Body of pancreas (tissue), 4 donors: ENCODE measurements around the gene SLC2A8. TPM values are rescaled to one million over a fixed set of nuclear protein-coding genes. Genes with fewer than 3 reads are reported as not detected.
A peak's percentile ranks its signal among the peaks of the same experiment; 100 is the strongest.

Source experiments
- ATAC-seq: fragments of 150-250 bp; one replicate; pipeline ENCODE4 v1.9.1; 2016
- DNase-seq, 4 donors: peaks; one replicate each; pipeline ENCODE4 v3.0.0-alpha.2; 2019
- H3K27ac ChIP-seq, 4 donors: fragments of 200-600 bp; sonication (generic); 1 replicate in 3 of 4; 2 replicates in 1 of 4; pipeline versions ENCODE4 v1.5.1 to v1.6.1; 2016 to 2019; ENCODE audit warnings: mild to moderate bottlenecking in 1 of 4, mixed read lengths in 1 of 4, moderate library complexity in 1 of 4
- H3K27me3 ChIP-seq, 2 donors: fragments of 200-600 bp; sonication (generic); one replicate each; pipeline ENCODE4 v1.6.0; 2016; ENCODE audit warnings: mild to moderate bottlenecking in 1 of 2
- H3K36me3 ChIP-seq, 2 donors: fragments of 200-600 bp; sonication (generic); replicated peaks in 1 of 2; 2 replicates each; pipeline ENCODE4 v1.5.1; 2016; ENCODE audit warnings: low read depth in 2 of 2; ENCODE audit not compliant: insufficient read depth in 1 of 2
- H3K4me1 ChIP-seq: fragments of 200-600 bp; sonication (generic); one replicate; pipeline ENCODE4 v1.6.0; 2016
- H3K4me3 ChIP-seq, 2 donors: fragments of 200-600 bp; sonication (generic); 1 replicate in 1 of 2; 2 replicates in 1 of 2; pipeline ENCODE4 v1.5.1; 2016 to 2019
- H3K9me3 ChIP-seq, 3 donors: fragments of 200-600 bp; sonication (generic); 1 replicate in 2 of 3; 2 replicates in 1 of 3; pipeline ENCODE4 v1.5.1; 2016
- POLR2A ChIP-seq, 3 donors: fragments of 450-650 bp; IDR thresholded peaks; one replicate each; pipeline ENCODE4 v1.6.1; 2016; ENCODE audit warnings: antibody characterized with exemption in 3 of 3, mild to moderate bottlenecking in 2 of 3
- WGBS, 2 donors: methylation state at CpG; one replicate each; pipeline ENCODE4 v1.1.5; 2017; 5-methylcytosine and 5-hydroxymethylcytosine counted together
- intact Hi-C: fragments of 100-400 bp; cut with DNase I; formaldehyde crosslinking; loops from one replicate; pipeline ENCODE4 v1.15.1; 2023
- total RNA-seq, 2 donors: library from RNA; depleted of rRNA; stranded (reverse); fragments of >200 nt; gene quantifications; one replicate each; pipeline ENCODE4 v1.1.0, GENCODE V29; 2016
- TF ChIP-seq, protein P1 (sequence below), 7 experiments: fragments of 450-650 bp in 4 of 7; fragments of 200-600 bp in 3 of 7; sonication (generic) in 3 of 7; IDR thresholded peaks; one replicate each; pipeline ENCODE4 v1.5.1; 2016 to 2019; ENCODE audit warnings: antibody characterized with exemption in 7 of 7

SLC2A8 gene
- total RNA-seq, 2 donors from 2014 or later = 10.9 to 18.2 TPM

- H3K4me1 ChIP-seq = peaks cover 19% of the 10 kb centered on the region
- intact Hi-C loops = no loop called here
- ATAC-seq (no peak), DNase-seq (no peak)
- no peak overlapping the region for H3K4me3 ChIP-seq
- no peaks in the 10 kb centered on the region for H3K27me3 ChIP-seq
- H3K27ac ChIP-seq = peak overlapping the region in 2 of 4 donors; percentile 87 to 91
- no peaks in the 10 kb centered on the region for H3K9me3 ChIP-seq
- WGBS, 2 donors = 33 to 41% methylated on average over 3 to 5 of the region's 5 CpGs
- TF ChIP-seq, protein P1, sequence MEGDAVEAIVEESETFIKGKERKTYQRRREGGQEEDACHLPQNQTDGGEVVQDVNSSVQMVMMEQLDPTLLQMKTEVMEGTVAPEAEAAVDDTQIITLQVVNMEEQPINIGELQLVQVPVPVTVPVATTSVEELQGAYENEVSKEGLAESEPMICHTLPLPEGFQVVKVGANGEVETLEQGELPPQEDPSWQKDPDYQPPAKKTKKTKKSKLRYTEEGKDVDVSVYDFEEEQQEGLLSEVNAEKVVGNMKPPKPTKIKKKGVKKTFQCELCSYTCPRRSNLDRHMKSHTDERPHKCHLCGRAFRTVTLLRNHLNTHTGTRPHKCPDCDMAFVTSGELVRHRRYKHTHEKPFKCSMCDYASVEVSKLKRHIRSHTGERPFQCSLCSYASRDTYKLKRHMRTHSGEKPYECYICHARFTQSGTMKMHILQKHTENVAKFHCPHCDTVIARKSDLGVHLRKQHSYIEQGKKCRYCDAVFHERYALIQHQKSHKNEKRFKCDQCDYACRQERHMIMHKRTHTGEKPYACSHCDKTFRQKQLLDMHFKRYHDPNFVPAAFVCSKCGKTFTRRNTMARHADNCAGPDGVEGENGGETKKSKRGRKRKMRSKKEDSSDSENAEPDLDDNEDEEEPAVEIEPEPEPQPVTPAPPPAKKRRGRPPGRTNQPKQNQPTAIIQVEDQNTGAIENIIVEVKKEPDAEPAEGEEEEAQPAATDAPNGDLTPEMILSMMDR (IDR thresholded peaks at IDR 0.05) = no peak
- no peak for TF ChIP-seq POLR2A (IDR thresholded peaks at IDR 0.05)
- H3K36me3 ChIP-seq = no peaks in the 10 kb centered on the region
These were observed 1.3 kb downstream of the SLC2A8 start for GRCh38 chr9:127398275-127398647.

DNA sequence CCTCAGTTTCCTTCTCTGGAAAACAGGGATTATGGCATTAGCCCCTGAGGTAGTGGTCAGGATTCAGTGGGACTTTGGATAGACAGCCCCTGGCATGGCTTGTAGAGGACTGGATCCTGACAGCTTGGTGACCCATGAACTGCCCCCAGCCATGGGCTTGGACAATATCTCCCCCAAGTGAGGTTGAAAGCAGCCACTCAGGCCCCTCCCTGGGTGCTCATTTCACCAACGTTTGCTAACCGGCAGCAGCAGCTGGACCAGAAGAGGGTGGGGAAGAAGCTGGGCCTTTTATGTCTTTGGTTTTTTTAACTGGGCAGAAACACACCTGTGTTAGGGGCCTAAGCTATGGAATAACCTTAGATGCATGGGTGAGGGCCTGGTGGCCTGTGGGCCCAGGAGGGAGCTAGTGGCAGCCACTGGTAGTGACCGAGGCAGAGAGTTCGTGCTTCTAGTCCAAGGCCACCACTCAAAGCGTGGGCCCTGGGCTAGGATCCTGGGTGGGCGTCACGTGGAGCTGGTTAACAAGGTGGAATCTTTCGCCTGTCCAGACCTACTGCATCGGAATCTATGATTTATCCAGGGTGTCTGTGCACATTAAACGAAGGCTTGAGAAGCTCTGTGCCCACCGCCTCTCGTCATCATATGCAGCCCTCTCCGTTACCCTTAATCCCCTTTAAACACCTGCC, 1.9 kb downstream of the SLC2A8 start:
- TF ChIP-seq, protein P1 (IDR thresholded peaks at IDR 0.05) = no peak
- TF ChIP-seq POLR2A (IDR thresholded peaks at IDR 0.05) = no peak
- no peaks in the 10 kb centered on the region for H3K36me3 ChIP-seq
- intact Hi-C loops = no loop called here
- H3K27me3 ChIP-seq = no peaks in the 10 kb centered on the region
- no peaks in the 10 kb centered on the region for H3K9me3 ChIP-seq
- DNase-seq = no peak
- ATAC-seq = no peak
- H3K27ac ChIP-seq = no peak overlapping the region
- peaks cover 19% of the 10 kb centered on the region for H3K4me1 ChIP-seq
- WGBS, 2 donors = 82 to 91% methylated on average over 7 to 13 of the region's 13 CpGs
- no peak overlapping the region for H3K4me3 ChIP-seq

DNA sequence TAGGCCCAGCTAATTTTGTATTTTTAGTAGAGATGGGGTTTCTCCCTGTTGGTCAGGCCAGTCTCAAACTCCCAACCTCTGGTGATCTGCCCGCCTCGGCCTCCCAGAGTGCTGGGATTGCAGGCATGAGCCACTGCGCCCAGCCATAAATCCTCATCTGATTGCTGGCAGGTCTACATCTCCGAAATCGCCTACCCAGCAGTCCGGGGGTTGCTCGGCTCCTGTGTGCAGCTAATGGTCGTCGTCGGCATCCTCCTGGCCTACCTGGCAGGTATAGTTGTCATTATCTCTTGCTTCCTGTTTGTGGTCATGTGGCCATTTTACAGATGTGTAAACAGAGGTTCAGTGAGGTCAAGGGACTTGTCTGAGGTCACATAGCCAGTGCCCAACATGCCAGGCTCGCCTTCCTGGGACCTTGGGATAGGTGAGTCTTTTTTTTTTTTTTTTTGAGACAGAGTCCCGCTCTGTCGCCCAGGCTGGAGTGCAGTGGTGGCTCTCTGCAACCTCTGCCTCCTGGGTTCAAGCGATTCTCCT, 2.8 kb downstream of the SLC2A8 start:
- 85 to 89% methylated on average over 9 to 13 of the region's 14 CpGs for WGBS, 2 donors
- Histone ChIP-seq H3K4me1 (peaks cover 19% of the 10 kb centered on the region), H3K27me3 (no peaks in the 10 kb centered on the region), H3K9me3 (no peaks in the 10 kb centered on the region), H3K4me3 (no peak overlapping the region), H3K36me3 (no peaks in the 10 kb centered on the region), H3K27ac (no peak overlapping the region)
- TF ChIP-seq, protein P1 (IDR thresholded peaks at IDR 0.05) = no peak
- TF ChIP-seq POLR2A (IDR thresholded peaks at IDR 0.05) = no peak
- no peak for DNase-seq
- no peak for ATAC-seq
- intact Hi-C loops = loop anchor here (10.0 kb wide), 1 partner anchor 175 kb away; no protein-coding TSS in a partner anchor

- H3K27me3 ChIP-seq = no peaks in the 10 kb centered on the region
- no peak overlapping the region for H3K27ac ChIP-seq
- ATAC-seq = no peak
- H3K36me3 ChIP-seq = peaks cover 0 to 3% of the 10 kb centered on the region in 2 donors
- DNase-seq = no peak
- 83 to 93% methylated on average over 6 to 10 of the region's 18 CpGs for WGBS, 2 donors
- no peak overlapping the region for H3K4me3 ChIP-seq
- TF ChIP-seq, protein P1 (IDR thresholded peaks at IDR 0.05) = no peak
- TF ChIP-seq POLR2A (IDR thresholded peaks at IDR 0.05) = no peak
- no peaks in the 10 kb centered on the region for H3K9me3 ChIP-seq
- H3K4me1 ChIP-seq = peaks cover 14% of the 10 kb centered on the region
- intact Hi-C loops = loop anchor here (10.0 kb wide), 1 partner anchor 178 kb away; no protein-coding TSS in a partner anchor
These were observed 5.6 kb downstream of the SLC2A8 start for GRCh38 chr9:127402401-127403090.
